CD14-positive monocyte (primary cell): ENCODE results near the gene RNF220. TPM values are rescaled to one million over a fixed set of nuclear protein-coding genes. Genes with fewer than 3 reads are reported as not detected.
A peak's percentile ranks its signal among the peaks of the same experiment; 100 is the strongest.

ENCODE experiments used
- DNase-seq, 3 donors: peaks; one replicate each; pipeline ENCODE4 v3.0.0-alpha.2; 2011 to 2022
- H2AFZ ChIP-seq: 2 replicates; pipeline ENCODE4 v1.6.0; 2012; ENCODE audit warnings: mild to moderate bottlenecking, low read depth, low read length, inconsistent platforms; ENCODE audit not compliant: insufficient read depth, poor library complexity, severe bottlenecking
- H3K27ac ChIP-seq, 2 donors: 1 replicate in 1 of 2; 2 replicates in 1 of 2; pipeline ENCODE4 v1.5.1; 2012 to 2013; ENCODE audit warnings: low read length in 2 of 2, control low read depth in 1 of 2, inconsistent platforms in 1 of 2, low read depth in 1 of 2, mild to moderate bottlenecking in 1 of 2
- H3K27me3 ChIP-seq, 2 donors: one replicate each; pipeline versions ENCODE4 v1.6.0 to v1.6.1; 2011 to 2013; ENCODE audit warnings: low read length in 2 of 2; ENCODE audit not compliant: control insufficient read depth in 2 of 2, insufficient read depth in 2 of 2
- H3K36me3 ChIP-seq, 2 donors: replicated peaks in 1 of 2; 1 replicate in 1 of 2; 2 replicates in 1 of 2; pipeline versions ENCODE4 v1.5.1 to v1.6.1; 2012 to 2013; ENCODE audit warnings: low read length in 2 of 2, control low read depth in 1 of 2, inconsistent platforms in 1 of 2, mild to moderate bottlenecking in 1 of 2; ENCODE audit not compliant: insufficient read depth in 2 of 2, control insufficient read depth in 1 of 2
- H3K4me1 ChIP-seq, 2 donors: 1 replicate in 1 of 2; 2 replicates in 1 of 2; pipeline versions ENCODE4 v1.5.1 to v1.6.1; 2012 to 2013; ENCODE audit warnings: low read length in 2 of 2, control low read depth in 1 of 2, inconsistent platforms in 1 of 2, mild to moderate bottlenecking in 1 of 2, moderate library complexity in 1 of 2; ENCODE audit not compliant: insufficient read depth in 2 of 2, control insufficient read depth in 1 of 2
- H3K4me2 ChIP-seq: replicated peaks from 2 replicates; pipeline ENCODE3; 2012; ENCODE audit warnings: low read length, moderate library complexity, mild to moderate bottlenecking; ENCODE audit not compliant: poor library complexity, severe bottlenecking; ENCODE audit errors: extremely low read depth
- H3K4me3 ChIP-seq, 3 experiments: fragments of 200-600 bp in 1 of 3; sonication (generic) in 1 of 3; replicated peaks in 1 of 3; 1 replicate in 2 of 3; 2 replicates in 1 of 3; pipeline ENCODE4 v1.5.1; 2011 to 2013; ENCODE audit warnings: low read length in 3 of 3, mild to moderate bottlenecking in 3 of 3, control low read depth in 2 of 3, low read depth in 2 of 3, inconsistent platforms in 1 of 3, moderate library complexity in 1 of 3
- H3K79me2 ChIP-seq: 2 replicates; pipeline ENCODE4 v1.6.0; 2012; ENCODE audit warnings: mild to moderate bottlenecking, control low read depth, inconsistent platforms, low read length, moderate library complexity; ENCODE audit not compliant: insufficient read depth
- H3K9ac ChIP-seq: 2 replicates; pipeline ENCODE4 v1.6.0; 2017; ENCODE audit warnings: low read length, mild to moderate bottlenecking; ENCODE audit not compliant: insufficient read depth, poor library complexity, severe bottlenecking
- H3K9me3 ChIP-seq, 2 donors: replicated peaks in 1 of 2; 1 replicate in 1 of 2; 2 replicates in 1 of 2; pipeline versions ENCODE4 v1.5.1 to v1.6.1; 2012 to 2013; ENCODE audit warnings: low read length in 2 of 2, control low read depth in 1 of 2; ENCODE audit not compliant: control insufficient read depth in 1 of 2, insufficient read depth in 1 of 2
- H4K20me1 ChIP-seq: 2 replicates; pipeline ENCODE4 v1.6.0; 2012; ENCODE audit warnings: mild to moderate bottlenecking, low read length, control low read depth, moderate library complexity; ENCODE audit not compliant: insufficient read depth
- H3K27ac Mint-ChIP-seq, 7 donors: one replicate each; pipeline ENCODE4 v1.8.0; 2020; ENCODE audit warnings: mild to moderate bottlenecking in 7 of 7, mixed read lengths in 7 of 7, moderate library complexity in 6 of 7, inconsistent platforms in 2 of 7
- H3K27me3 Mint-ChIP-seq, 3 donors: one replicate each; pipeline ENCODE4 v1.8.0; 2021 to 2022; ENCODE audit warnings: low read depth in 3 of 3, mild to moderate bottlenecking in 3 of 3, mixed read lengths in 3 of 3, moderate library complexity in 3 of 3, inconsistent platforms in 1 of 3
- H3K36me3 Mint-ChIP-seq, 2 donors: one replicate each; pipeline ENCODE4 v1.8.0; 2020; ENCODE audit warnings: mixed read lengths in 2 of 2, inconsistent platforms in 1 of 2, mild to moderate bottlenecking in 1 of 2
- H3K4me1 Mint-ChIP-seq: one replicate; pipeline ENCODE4 v1.8.0; 2020; ENCODE audit warnings: mild to moderate bottlenecking, mixed read lengths
- H3K4me3 Mint-ChIP-seq, 2 donors: one replicate each; pipeline ENCODE4 v1.8.0; 2020; ENCODE audit warnings: mild to moderate bottlenecking in 2 of 2, mixed read lengths in 2 of 2, moderate library complexity in 1 of 2
- H3K9me3 Mint-ChIP-seq, 7 donors: one replicate each; pipeline ENCODE4 v1.8.0; 2020 to 2022; ENCODE audit warnings: mixed read lengths in 7 of 7, mild to moderate bottlenecking in 6 of 7, moderate library complexity in 6 of 7, inconsistent platforms in 2 of 7
- CTCF ChIP-seq: fragments of 200-600 bp; IDR thresholded peaks from one replicate; pipeline ENCODE4 v1.8.0; 2022; ENCODE audit warnings: antibody characterized with exemption, mild to moderate bottlenecking
- WGBS: methylation state at CpG from one replicate; pipeline ENCODE4 v1.1.5; 2013; ENCODE audit warnings: missing lambda C conversion rate; ENCODE audit not compliant: insufficient coverage; 5-methylcytosine and 5-hydroxymethylcytosine counted together
- intact Hi-C, 2 donors: fragments of 100-400 bp; cut with micrococcal nuclease; formaldehyde crosslinking; loops; one replicate each; pipeline versions ENCODE4 v1.15.0 to v1.15.1; 2023
- polyA plus RNA-seq, 3 donors: library from polyadenylated mRNA; depleted of rRNA in 1 of 3; unstranded in 2 of 3; stranded (reverse) in 1 of 3; fragments of 300-500 nt in 2 of 3; fragments of >200 nt in 1 of 3; fragmentation: Illumina TruSeq in 2 of 3; gene quantifications; 1 replicate in 2 of 3; 2 replicates in 1 of 3; pipeline ENCODE4 v1.2.3, GENCODE V29; 2012 to 2021

The RNF220 gene
- polyA plus RNA-seq, 3 donors: 39.4 to 133 (median 49.4) TPM

- intact Hi-C loops: no loop called here
- H3K9me3 ChIP-seq: no peaks in the 10 kb centered on the region
- WGBS: 0% methylated on average over 2 of the region's 8 CpGs
- H3K4me1 Mint-ChIP-seq: peaks cover 45% of the 10 kb centered on the region
- H3K27me3 Mint-ChIP-seq: peaks cover 5 to 16% (median 9%) of the 10 kb centered on the region in 3 donors
- no peak overlapping the region for H3K4me2 ChIP-seq
- H3K27me3 ChIP-seq: no peaks in the 10 kb centered on the region
- no peak for TF ChIP-seq CTCF
- H3K27ac ChIP-seq: no peak overlapping the region
- H3K27ac Mint-ChIP-seq: peak overlapping the region in 1 of 7 donors; percentile 28
- peaks cover 0 to 2% (median 0%) of the 10 kb centered on the region in 7 donors for H3K9me3 Mint-ChIP-seq
- DNase-seq: no peak
- H3K79me2 ChIP-seq: no peaks in the 10 kb centered on the region
- H4K20me1 ChIP-seq: no peaks in the 10 kb centered on the region
- no peak overlapping the region for H2AFZ ChIP-seq
- H3K36me3 ChIP-seq: no peaks in the 10 kb centered on the region
- H3K4me3 Mint-ChIP-seq: no peak overlapping the region
- H3K36me3 Mint-ChIP-seq: peaks cover 0 to 3% of the 10 kb centered on the region in 2 donors
- peaks cover 39 to 46% of the 10 kb centered on the region in 2 donors for H3K4me1 ChIP-seq
- no peak overlapping the region for H3K9ac ChIP-seq
- no peak overlapping the region for H3K4me3 ChIP-seq
These were observed 280.8 kb downstream of the RNF220 start for GRCh38 chr1:44685881-44686280.

GRCh38 chr1:44688760-44689446 lies 283.8 kb downstream of the RNF220 start:
- H3K4me3 ChIP-seq: no peak overlapping the region
- no peak for TF ChIP-seq CTCF
- H3K36me3 Mint-ChIP-seq: peaks cover 0 to 1% of the 10 kb centered on the region in 2 donors
- H3K9me3 ChIP-seq: no peaks in the 10 kb centered on the region
- H3K9ac ChIP-seq: no peak overlapping the region
- no peaks in the 10 kb centered on the region for H3K27me3 ChIP-seq
- WGBS: 98% methylated on average over 11 of the region's 12 CpGs
- no peaks in the 10 kb centered on the region for H4K20me1 ChIP-seq
- H3K4me3 Mint-ChIP-seq: no peak overlapping the region
- no peak overlapping the region for H2AFZ ChIP-seq
- H3K79me2 ChIP-seq: no peaks in the 10 kb centered on the region
- H3K36me3 ChIP-seq: no peaks in the 10 kb centered on the region
- H3K4me1 Mint-ChIP-seq: peaks cover 26% of the 10 kb centered on the region
- H3K4me2 ChIP-seq: no peak overlapping the region
- intact Hi-C loops: no loop called here
- peaks cover 0 to 2% (median 0%) of the 10 kb centered on the region in 7 donors for H3K9me3 Mint-ChIP-seq
- H3K4me1 ChIP-seq: peaks cover 21 to 25% of the 10 kb centered on the region in 2 donors
- no peak overlapping the region for H3K27ac ChIP-seq
- peak overlapping the region in 1 of 7 donors; percentile 11 for H3K27ac Mint-ChIP-seq
- peaks cover 9 to 11% (median 11%) of the 10 kb centered on the region in 3 donors for H3K27me3 Mint-ChIP-seq
- DNase-seq: no peak
